Chondrocyte (in vitro differentiated cells): ENCODE measurements around the gene RFX1. TPM values are rescaled to one million over a fixed set of nuclear protein-coding genes. Genes with fewer than 3 reads are reported as not detected.

ENCODE experiments used
- DNase-seq: peaks from one replicate; pipeline ENCODE4 v3.0.0; 2021; ENCODE audit warnings: mixed read lengths, low spot score
- H3K27ac Mint-ChIP-seq: one replicate; pipeline ENCODE4 v1.8.0; 2021; ENCODE audit warnings: mild to moderate bottlenecking, moderate library complexity, mixed read lengths; ENCODE audit not compliant: unreplicated experiment
- H3K27me3 Mint-ChIP-seq: 2 replicates; pipeline ENCODE4 v1.8.0; 2021; ENCODE audit warnings: low read depth, mixed read lengths
- H3K36me3 Mint-ChIP-seq: 2 replicates; pipeline ENCODE4 v1.8.0; 2021; ENCODE audit warnings: low read depth, mixed read lengths
- H3K4me1 Mint-ChIP-seq: 2 replicates; pipeline ENCODE4 v1.8.0; 2021; ENCODE audit warnings: low read depth, mild to moderate bottlenecking, mixed read lengths
- H3K4me3 Mint-ChIP-seq: one replicate; pipeline ENCODE4 v1.8.0; 2021; ENCODE audit warnings: mild to moderate bottlenecking, moderate library complexity, mixed read lengths; ENCODE audit not compliant: unreplicated experiment
- H3K9me3 Mint-ChIP-seq: 2 replicates; pipeline ENCODE4 v1.8.0; 2021; ENCODE audit warnings: low read depth, mixed read lengths
- CTCF ChIP-seq: fragments of 200-600 bp; sonication (generic); IDR thresholded peaks from 2 replicates; pipeline ENCODE4 v1.5.0; 2021; ENCODE audit warnings: antibody characterized with exemption, mild to moderate bottlenecking, moderate library complexity
- total RNA-seq: library from RNA; stranded (reverse); gene quantifications from 3 replicates; pipeline ENCODE4 v1.2.1, GENCODE V29; 2021

Gene RFX1
- total RNA-seq, 1 donor from 2014 or later, result 9.4 TPM

- H3K27ac Mint-ChIP-seq, result no peak overlapping the region
- no peak overlapping the region for H3K4me3 Mint-ChIP-seq
- H3K9me3 Mint-ChIP-seq, result no peaks in the 10 kb centered on the region
- DNase-seq, result no peak
- H3K36me3 Mint-ChIP-seq, result peaks cover 14% of the 10 kb centered on the region
- TF ChIP-seq CTCF, result peak; percentile 15
- H3K4me1 Mint-ChIP-seq, result peaks cover 2% of the 10 kb centered on the region
- H3K27me3 Mint-ChIP-seq, result no peaks in the 10 kb centered on the region
These were observed 45.0 kb downstream of the RFX1 start for GRCh38 chr19:13960863-13961784.

DNA sequence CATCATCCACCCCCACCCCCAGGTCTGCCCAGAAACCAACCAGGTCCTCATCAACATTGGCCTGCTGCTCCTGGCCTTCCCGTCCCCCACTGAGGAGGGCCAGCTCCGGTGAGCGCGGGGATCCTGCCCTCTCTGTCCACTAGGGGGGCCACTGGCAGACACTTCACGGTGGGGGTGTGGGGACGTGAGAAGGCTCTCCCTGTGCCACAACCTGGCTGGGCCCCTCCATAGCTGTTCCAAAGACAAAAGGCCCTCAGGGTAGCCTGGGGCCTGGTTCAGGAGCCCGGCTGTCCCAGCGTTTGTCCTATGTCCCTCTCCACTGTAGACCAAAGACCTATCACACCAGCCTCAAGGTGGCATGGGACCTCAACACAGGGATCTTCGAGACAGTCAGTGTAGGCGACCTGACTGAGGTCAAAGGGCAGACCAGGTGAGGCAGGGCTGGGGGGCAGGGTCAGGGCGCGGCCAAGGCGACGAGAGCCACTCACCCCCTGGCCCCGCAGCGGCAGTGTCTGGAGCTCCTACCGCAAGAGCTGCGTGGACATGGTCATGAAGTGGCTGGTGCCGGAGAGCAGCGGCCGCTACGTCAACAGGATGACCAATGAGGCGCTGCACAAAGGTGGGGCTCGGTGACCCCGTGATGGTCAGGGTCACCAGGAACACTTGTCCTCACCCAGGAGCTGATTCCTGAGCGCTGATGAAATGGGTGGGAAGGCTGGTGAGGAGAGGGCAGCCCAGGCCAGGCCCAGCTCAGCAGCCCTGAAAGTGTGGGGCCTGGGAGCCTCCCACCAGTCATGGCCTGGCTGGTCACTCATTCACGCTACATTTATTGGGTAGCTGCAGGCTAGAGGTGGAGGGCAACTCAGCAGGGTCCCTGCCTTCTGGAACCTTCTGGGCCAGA, 45.9 kb downstream of the RFX1 start:
- no peaks in the 10 kb centered on the region for H3K27me3 Mint-ChIP-seq
- peaks cover 2% of the 10 kb centered on the region for H3K4me1 Mint-ChIP-seq
- H3K9me3 Mint-ChIP-seq, result no peaks in the 10 kb centered on the region
- no peak overlapping the region for H3K27ac Mint-ChIP-seq
- peak; percentile 48 for TF ChIP-seq CTCF
- no peak overlapping the region for H3K4me3 Mint-ChIP-seq
- peaks cover 17% of the 10 kb centered on the region for H3K36me3 Mint-ChIP-seq
- DNase-seq, result no peak

- Mint-ChIP-seq H3K27ac (no peak overlapping the region), H3K27me3 (no peaks in the 10 kb centered on the region), H3K36me3 (peaks cover 17% of the 10 kb centered on the region), H3K4me1 (no peaks in the 10 kb centered on the region), H3K9me3 (no peaks in the 10 kb centered on the region), H3K4me3 (no peak overlapping the region)
- no peak for DNase-seq
- no peak for TF ChIP-seq CTCF
These were observed 46.8 kb downstream of the RFX1 start for GRCh38 chr19:13959141-13959961.

GRCh38 chr19:13958043-13958442, 48.1 kb downstream of the RFX1 start:
- DNase-seq, result no peak
- Mint-ChIP-seq H3K9me3 (no peaks in the 10 kb centered on the region), H3K36me3 (peaks cover 17% of the 10 kb centered on the region), H3K4me3 (no peak overlapping the region), H3K27me3 (no peaks in the 10 kb centered on the region), H3K27ac (no peak overlapping the region), H3K4me1 (peaks cover 9% of the 10 kb centered on the region)
- no peak for TF ChIP-seq CTCF
